ENCODE data around the gene ARX. TPM values are rescaled to one million over a fixed set of nuclear protein-coding genes. Genes with fewer than 3 reads are reported as not detected.

Gene ARX
- total and polyA plus RNA-seq, 9 of the 15 experiments (the other 6 are each of a cell fraction or from before 2014, with no cell fraction given) = 0.03 TPM; not detected in 8

DNA sequence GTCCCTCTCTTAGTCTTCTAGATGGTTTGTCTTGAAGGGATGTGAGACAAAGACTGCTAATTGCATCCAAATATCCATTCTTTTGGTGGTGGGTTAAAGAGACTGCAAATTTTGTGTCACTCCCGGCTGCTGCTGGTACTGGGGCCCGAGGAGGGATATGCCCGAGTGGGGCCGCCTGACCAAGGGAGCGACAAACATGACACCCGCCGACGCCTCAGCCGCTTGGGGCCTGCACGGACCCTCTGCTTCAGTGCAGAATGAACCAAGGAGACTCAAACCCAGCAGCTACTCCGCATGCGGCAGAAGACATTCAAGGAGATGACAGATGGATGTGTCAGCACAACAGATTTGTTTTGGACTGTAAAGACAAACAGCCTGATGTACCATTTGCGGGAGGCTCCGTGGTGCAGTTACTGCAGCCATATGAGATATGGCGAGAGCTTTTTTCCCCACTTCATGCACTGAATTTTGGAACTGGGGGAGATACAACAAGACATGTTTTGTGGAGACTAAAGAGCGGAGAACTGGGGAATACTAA is 13.6 kb upstream of the ARX start:
- no peak overlapping the region for H2AFZ ChIP-seq (ENCODE audit: low read depth, low read length)

More for the DNA sequence above, 13.6 kb upstream of the ARX start:
- WGBS (ENCODE audit: insufficient coverage, low coverage, missing lambda C conversion rate) = under 1% methylated on average over 13 of the region's 16 CpGs
- Histone ChIP-seq H3K79me2 (ENCODE audit: control insufficient read depth, insufficient read depth, low read length) (no peaks in the 10 kb centered on the region), H3K4me2 (ENCODE audit: insufficient read depth, low read length) (no peak overlapping the region), H4K20me1 (replicated peaks; ENCODE audit: control insufficient read depth, insufficient read depth, low read length) (no peaks in the 10 kb centered on the region), H3K27ac (ENCODE audit: extremely low read depth, low read depth, low read length) (no peak overlapping the region), H3K4me3 (no peak overlapping the region), H3K36me3 (ENCODE audit: control insufficient read depth, insufficient read depth, low read length) (no peaks in the 10 kb centered on the region), H3K9me1 (ENCODE audit: control insufficient read depth, insufficient read depth, low read length) (no peaks in the 10 kb centered on the region), H3K27me3 (ENCODE audit: control insufficient read depth in 2 of 2, insufficient read depth in 2 of 2, low read length in 2 of 2) (peaks cover 9 to 23% of the 10 kb centered on the region in 2 experiments), H3K4me1 (replicated peaks in 1 of 2; ENCODE audit: control insufficient read depth in 2 of 2, insufficient read depth in 2 of 2, low read length in 2 of 2) (no peaks in the 10 kb centered on the region), H3K9me3 (replicated peaks; ENCODE audit: control insufficient read depth, insufficient read depth, low read depth, low read length) (no peaks in the 10 kb centered on the region), H3K9ac (ENCODE audit: insufficient read depth in 1 of 2, low read depth in 2 of 2, low read length in 2 of 2) (no peak overlapping the region)
- ChIA-PET POLR2A (no interaction called here), CTCF (ENCODE audit: low intra/inter-chr PET ratio) (no interaction called here)
- intact Hi-C loops (cut with micrococcal nuclease) = no loop called here
- ATAC-seq = no peak
- no TSS peak for BruUV-seq (replicated peaks)
- TF ChIP-seq PURB (CRISPR knock-in tag; IDR thresholded peaks at IDR 0.05; ENCODE audit: low read depth) (no peak), ZNF143 (CRISPR knock-in tag; IDR thresholded peaks at IDR 0.05) (no peak), KDM2B (CRISPR knock-in tag; IDR thresholded peaks at IDR 0.05) (no peak), FIP1L1 (IDR thresholded peaks at IDR 0.05; ENCODE audit: low read depth, low read length, poor library complexity, severe bottlenecking) (no peak), ZFX (CRISPR knock-in tag; IDR thresholded peaks at IDR 0.05) (no peak), UBTF (IDR thresholded peaks at IDR 0.05; ENCODE audit: borderline replicate concordance in 1 of 2, low read depth in 2 of 2, low read length in 2 of 2) (no peak), NR2F6 (CRISPR knock-in tag; IDR thresholded peaks at IDR 0.05) (no peak), SAP30 (IDR thresholded peaks at IDR 0.05; ENCODE audit: borderline replicate concordance, insufficient read depth, low read depth, low read length, poor library complexity, severe bottlenecking) (no peak), ZC3H4 (CRISPR knock-in tag; IDR thresholded peaks at IDR 0.05; ENCODE audit: borderline replicate concordance) (no peak), KAT8 (IDR thresholded peaks at IDR 0.05; ENCODE audit: low read depth) (no peak), HIVEP1 (CRISPR knock-in tag; IDR thresholded peaks at IDR 0.05) (no peak), POLR2H (tag; IDR thresholded peaks at IDR 0.05; ENCODE audit: low read depth) (no peak), GTF2A2 (tag; IDR thresholded peaks at IDR 0.05) (no peak), CCAR2 (IDR thresholded peaks at IDR 0.05; ENCODE audit: low read depth, low read length) (no peak)
- TF ChIP-seq, protein P1, sequence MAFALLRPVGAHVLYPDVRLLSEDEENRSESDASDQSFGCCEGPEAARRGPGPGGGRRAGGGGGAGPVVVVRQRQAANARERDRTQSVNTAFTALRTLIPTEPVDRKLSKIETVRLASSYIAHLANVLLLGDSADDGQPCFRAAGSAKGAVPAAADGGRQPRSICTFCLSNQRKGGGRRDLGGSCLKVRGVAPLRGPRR (CRISPR knock-in tag; IDR thresholded peaks at IDR 0.05) = no peak
- TF ChIP-seq, protein P2, sequence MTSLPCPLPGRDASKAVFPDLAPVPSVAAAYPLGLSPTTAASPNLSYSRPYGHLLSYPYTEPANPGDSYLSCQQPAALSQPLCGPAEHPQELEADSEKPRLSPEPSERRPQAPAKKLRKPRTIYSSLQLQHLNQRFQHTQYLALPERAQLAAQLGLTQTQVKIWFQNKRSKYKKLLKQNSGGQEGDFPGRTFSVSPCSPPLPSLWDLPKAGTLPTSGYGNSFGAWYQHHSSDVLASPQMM (CRISPR knock-in tag; IDR thresholded peaks at IDR 0.05) = no peak
- DNase-seq (ENCODE audit: extremely low read depth in 1 of 4, low spot score in 3 of 4) = no peak
- in situ Hi-C loops (cut with MboI) = no loop called here
- no peak for FAIRE-seq
